K562 (cell line): ENCODE results near the gene ANTKMT. TPM values are rescaled to one million over a fixed set of nuclear protein-coding genes. Genes with fewer than 3 reads are reported as not detected.
A peak's percentile ranks its signal among the peaks of the same experiment; 100 is the strongest.

Experiments used
- ATAC-seq: fragments of 200-7000 bp; cut with Tn5 transposase; 3 replicates; pipeline ENCODE4 v1.9.1; 2020; ENCODE audit warnings: moderate library complexity
- BruUV-seq: library from RNA; stranded (reverse); fragments of 400-500 nt; replicated peaks from 2 replicates; lab custom pipeline; 2021; lab: Mats Ljungman, UMichigan
- CTCF ChIA-PET: fragments of 300-600 bp; formaldehyde crosslinking; extraction: SDS; loops from one replicate; lab custom pipeline; 2021; ENCODE audit warnings: low intra/inter-chr PET ratio; lab: Yijun Ruan, JAX
- POLR2A ChIA-PET: fragments of 300-600, 350-650 bp; sonication (Branson Sonifier 250); formaldehyde crosslinking; extraction: SDS; loops from one replicate; lab custom pipeline; 2021; ENCODE audit warnings: antibody characterized with exemption, inconsistent platforms; lab: Yijun Ruan, JAX
- DNase-seq, 4 experiments: peaks; one replicate each; pipeline versions ENCODE4 v3.0.0 to v3.0.0-alpha.2; 2011 to 2018; ENCODE audit warnings: low spot score in 3 of 4, mixed read lengths in 3 of 4; ENCODE audit errors: extremely low read depth in 1 of 4
- FAIRE-seq: peaks from 2 replicates; lab custom pipeline; 2011; peaks lifted over from hg19 to GRCh38; lab: Jason Lieb, UNC
- H2AFZ ChIP-seq: 2 replicates; pipeline ENCODE4 v1.6.0; 2011; ENCODE audit warnings: low read depth, low read length, control low read depth, inconsistent platforms
- H3K27ac ChIP-seq: fragments of 200-600 bp; 3 replicates; pipeline ENCODE4 v1.8.0; 2011; ENCODE audit warnings: low read depth, mild to moderate bottlenecking, control low read depth, inconsistent platforms, low read length, moderate library complexity, mixed read lengths; ENCODE audit errors: extremely low read depth
- H3K27me3 ChIP-seq, 2 experiments: fragments of 300-600 bp in 1 of 2; 2 replicates in 1 of 2; 3 replicates in 1 of 2; pipeline versions ENCODE4 v1.6.0 to v1.8.0; 2011; ENCODE audit warnings: inconsistent platforms in 2 of 2, low read length in 2 of 2, mild to moderate bottlenecking in 1 of 2, mixed read lengths in 1 of 2, moderate library complexity in 1 of 2; ENCODE audit not compliant: control insufficient read depth in 2 of 2, insufficient read depth in 2 of 2
- H3K36me3 ChIP-seq: fragments of 300-600 bp; 3 replicates; pipeline ENCODE4 v1.8.0; 2011; ENCODE audit warnings: mild to moderate bottlenecking, low read length, inconsistent platforms; ENCODE audit not compliant: control insufficient read depth, insufficient read depth
- H3K4me1 ChIP-seq, 2 experiments: fragments of 200-600 bp in 1 of 2; replicated peaks in 1 of 2; 2 replicates in 1 of 2; 3 replicates in 1 of 2; pipeline versions ENCODE4 v1.5.1 to v1.8.0; 2011; ENCODE audit warnings: inconsistent platforms in 2 of 2, low read length in 2 of 2, mild to moderate bottlenecking in 1 of 2, mixed read lengths in 1 of 2, moderate library complexity in 1 of 2; ENCODE audit not compliant: control insufficient read depth in 2 of 2, insufficient read depth in 2 of 2
- H3K4me2 ChIP-seq: 2 replicates; pipeline ENCODE4 v1.6.1; 2011; ENCODE audit warnings: low read length, control low read depth, inconsistent platforms, mixed read lengths; ENCODE audit not compliant: insufficient read depth
- H3K4me3 ChIP-seq: fragments of 200-600 bp; sonication (generic), shearing (Covaris generic); 2 replicates; pipeline ENCODE4 v1.5.1; 2016; ENCODE audit warnings: control low read depth, inconsistent platforms
- H3K79me2 ChIP-seq: fragments of 200-600 bp; 3 replicates; pipeline ENCODE4 v1.8.0; 2011; ENCODE audit warnings: low read length, inconsistent platforms; ENCODE audit not compliant: control insufficient read depth, insufficient read depth
- H3K9ac ChIP-seq, 2 experiments: 2 replicates each; pipeline versions ENCODE4 v1.6.0 to v1.6.1; 2011; ENCODE audit warnings: low read depth in 2 of 2, low read length in 2 of 2, control low read depth in 1 of 2, inconsistent platforms in 1 of 2, mild to moderate bottlenecking in 1 of 2, mixed read lengths in 1 of 2; ENCODE audit not compliant: insufficient read depth in 1 of 2
- H3K9me1 ChIP-seq: one replicate; pipeline ENCODE4 v1.6.0; 2011; ENCODE audit warnings: inconsistent platforms, mild to moderate bottlenecking, low read length, moderate library complexity; ENCODE audit not compliant: control insufficient read depth, insufficient read depth
- H3K9me3 ChIP-seq: replicated peaks from 2 replicates; pipeline ENCODE4 v1.5.1; 2011; ENCODE audit warnings: low read depth, low read length, inconsistent platforms; ENCODE audit not compliant: control insufficient read depth, insufficient read depth
- H4K20me1 ChIP-seq: replicated peaks from 2 replicates; pipeline ENCODE4 v1.6.1; 2011; ENCODE audit warnings: low read length, inconsistent platforms, mixed read lengths; ENCODE audit not compliant: control insufficient read depth, insufficient read depth
- BDP1 ChIP-seq: IDR thresholded peaks from 3 replicates; pipeline ENCODE4 v1.6.1; 2011; ENCODE audit not compliant: insufficient read length, insufficient read depth
- HNRNPL ChIP-seq: fragments of 200-400 bp; formaldehyde crosslinking; IDR thresholded peaks from 2 replicates; pipeline ENCODE4 v1.6.1; 2017; ENCODE audit warnings: low read depth, mild to moderate bottlenecking, low read length
- HNRNPUL1 ChIP-seq: fragments of 200-400 bp; formaldehyde crosslinking; IDR thresholded peaks from 2 replicates; pipeline ENCODE4 v1.6.1; 2017; ENCODE audit warnings: low read length
- KAT7 ChIP-seq: sonication (generic); formaldehyde crosslinking; IDR thresholded peaks from 2 replicates; pipeline ENCODE4 v1.8.0; 2022; ENCODE audit warnings: missing genetic modification reagents, mild to moderate bottlenecking, borderline replicate concordance
- NFRKB ChIP-seq: fragments of 450-650 bp; IDR thresholded peaks from 2 replicates; pipeline ENCODE4 v1.6.1; 2016; ENCODE audit warnings: low read depth
- NKRF ChIP-seq: fragments of 450-650 bp; IDR thresholded peaks from 2 replicates; pipeline ENCODE4 v1.6.1; 2016; ENCODE audit warnings: borderline replicate concordance
- PTBP1 ChIP-seq: fragments of 200-400 bp; formaldehyde crosslinking; IDR thresholded peaks from 2 replicates; pipeline ENCODE4 v1.6.1; 2017; ENCODE audit warnings: low read depth, low read length
- THRB ChIP-seq: fragments of 450-650 bp; formaldehyde crosslinking; conservative IDR thresholded peaks from 2 replicates; pipeline ENCODE4 v1.4.0; 2022; ENCODE audit warnings: mild to moderate bottlenecking, missing genetic modification characterization
- ZBTB9 ChIP-seq: fragments of 450-650 bp; formaldehyde crosslinking; IDR thresholded peaks from 2 replicates; pipeline ENCODE4 v1.4.0; 2020; ENCODE audit warnings: mild to moderate bottlenecking, moderate library complexity
- ZNF407 ChIP-seq: fragments of 450-650 bp; IDR thresholded peaks from 2 replicates; pipeline ENCODE4 v1.6.1; 2016; ENCODE audit warnings: low read depth
- WGBS: fragments of 100-300 bp; shearing (Covaris generic); methylation state at CpG from one replicate; pipeline ENCODE4 v1.1.6; 2016; ENCODE audit warnings: low coverage, mixed read lengths; ENCODE audit not compliant: insufficient coverage; ENCODE audit errors: missing lambda C conversion rate; 5-methylcytosine and 5-hydroxymethylcytosine counted together
- in situ Hi-C: fragments of 300-500 bp; cut with MboI; formaldehyde crosslinking; loops from 4 replicates; pipeline ENCODE4 v1.15.0; 2018; ENCODE audit warnings: inconsistent platforms, mixed read lengths
- intact Hi-C: fragments of 100-400 bp; cut with micrococcal nuclease; formaldehyde crosslinking; loops from 2 replicates; pipeline ENCODE4 v1.14.2; 2022
- polyA plus RNA-seq, 8 experiments: library from polyadenylated mRNA; depleted of rRNA in 4 of 8; stranded (reverse) in 5 of 8; unstranded in 3 of 8; fragments of >200 nt; fragmentation: Nextera tagmentation in 2 of 8; fragmentation: Illumina TruSeq in 1 of 8; extraction: Ambion mirVana in 2 of 8; extraction: Trizol in 1 of 8; gene quantifications; 2 replicates each; pipeline versions ENCODE4 v1.2.1 to v1.2.3, GENCODE V29; 2011 to 2014; ENCODE audit warnings: inconsistent platforms in 1 of 8, missing spikeins in 1 of 8
- total RNA-seq, 7 experiments: library from RNA; depleted of rRNA in 6 of 7; stranded (reverse); fragments of >200 nt in 6 of 7; fragmentation: Illumina TruSeq in 2 of 7; extraction: Trizol in 2 of 7; gene quantifications; 2 replicates each; pipeline versions ENCODE4 v1.2.1 to v1.2.3, GENCODE V29; 2011 to 2021; ENCODE audit warnings: low replicate concordance in 1 of 7

Gene ANTKMT
- total and polyA plus RNA-seq, 9 of the 15 experiments (the other 6 are each of a cell fraction or from before 2014, with no cell fraction given) = 0.58 to 217 (median 19.1) TPM

GRCh38 chr16:704047-704446 lies 16.9 kb upstream of the ANTKMT start:
- H2AFZ ChIP-seq = no peak overlapping the region
- in situ Hi-C loops = no loop called here
- H3K4me3 ChIP-seq = no peak overlapping the region
- H3K4me1 ChIP-seq = peaks cover 0 to 67% of the 10 kb centered on the region in 2 experiments; a peak in 3 of 5 replicates
- H3K4me2 ChIP-seq = no peak overlapping the region
- intact Hi-C loops = no loop called here
- ChIA-PET CTCF (no interaction called here), POLR2A (interaction anchor here (0.6 to 1.4 kb wide), 3 partner anchors 17 to 107 kb away, joined by 3 to 5 read pairs (median 3); partner anchors contain the start of genes ANTKMT and CIAO3)
- no peaks in the 10 kb centered on the region for H3K36me3 ChIP-seq
- peak overlapping the region in 1 of 2 experiments; percentile 26; a peak in 1 of 4 replicates for H3K9ac ChIP-seq
- no TSS peak for BruUV-seq
- ATAC-seq (no peak), DNase-seq (no peak), FAIRE-seq (no peak)
- WGBS = 11% methylated on average over 6 of the region's 7 CpGs
- H3K9me1 ChIP-seq = peaks cover 6% of the 10 kb centered on the region
- H3K9me3 ChIP-seq = no peaks in the 10 kb centered on the region
- H3K27me3 ChIP-seq = peaks cover 11 to 64% of the 10 kb centered on the region in 2 experiments; a peak in 4 of 5 replicates
- peaks cover 39% of the 10 kb centered on the region for H4K20me1 ChIP-seq
- H3K79me2 ChIP-seq = no peaks in the 10 kb centered on the region
- no peak overlapping the region for H3K27ac ChIP-seq
- TF ChIP-seq ZNF407 (no peak), PTBP1 (no peak), THRB (CRISPR knock-in tag) (no peak), BDP1 (no peak), HNRNPL (no peak), HNRNPUL1 (no peak), ZBTB9 (CRISPR knock-in tag) (no peak), NFRKB (no peak), KAT7 (CRISPR knock-in tag) (no peak), NKRF (no peak)
